NCI-H1930 (cell line): Measurements from ENCODE around the gene LMF1.

Experiments
- DNase-seq, 2 experiments: peaks; one replicate each; lab custom pipeline; 2025; lab: John Stamatoyannopoulos, UW

Gene LMF1

DNA sequence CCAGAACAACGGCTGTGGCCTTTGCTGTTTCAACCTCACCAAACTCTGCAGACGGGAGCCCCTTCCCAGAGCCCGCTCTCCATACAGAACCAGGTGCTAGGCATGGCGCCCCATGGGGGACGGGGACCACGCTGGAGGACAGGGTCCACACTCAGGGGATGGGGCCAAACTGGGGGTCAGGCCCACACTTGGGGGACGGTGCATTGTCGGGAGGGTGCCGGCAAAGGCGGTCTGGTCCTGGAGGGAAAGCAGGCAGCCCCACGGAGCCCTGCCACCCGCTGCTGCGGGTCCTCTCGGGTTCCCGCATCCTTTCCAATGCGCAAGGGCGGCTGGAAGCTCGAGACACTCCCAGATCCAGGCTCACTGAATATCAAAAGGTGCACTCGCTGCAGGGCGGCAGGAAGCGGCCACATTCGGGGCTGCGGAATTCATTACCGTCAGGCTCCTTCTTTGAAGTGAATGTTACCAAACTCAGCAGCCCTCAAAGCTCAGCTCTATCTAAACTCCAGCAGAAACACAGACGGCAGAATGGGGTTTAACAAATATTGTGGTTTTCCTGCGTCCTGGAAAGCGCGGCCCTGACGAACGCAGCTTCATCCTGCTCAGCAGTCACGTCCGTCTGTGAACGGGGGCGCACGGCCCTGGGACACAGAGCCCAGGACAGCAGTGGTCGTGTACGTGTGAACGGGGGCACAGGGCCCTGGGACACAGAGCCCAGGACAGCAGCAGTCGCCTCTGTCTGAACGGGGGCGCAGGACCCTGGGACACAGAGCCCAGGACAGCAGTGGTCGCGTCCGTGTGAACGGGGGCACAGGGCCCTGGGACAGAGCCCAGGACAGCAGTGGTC, 41.3 kb downstream of the LMF1 start:
- no peak for DNase-seq

DNA sequence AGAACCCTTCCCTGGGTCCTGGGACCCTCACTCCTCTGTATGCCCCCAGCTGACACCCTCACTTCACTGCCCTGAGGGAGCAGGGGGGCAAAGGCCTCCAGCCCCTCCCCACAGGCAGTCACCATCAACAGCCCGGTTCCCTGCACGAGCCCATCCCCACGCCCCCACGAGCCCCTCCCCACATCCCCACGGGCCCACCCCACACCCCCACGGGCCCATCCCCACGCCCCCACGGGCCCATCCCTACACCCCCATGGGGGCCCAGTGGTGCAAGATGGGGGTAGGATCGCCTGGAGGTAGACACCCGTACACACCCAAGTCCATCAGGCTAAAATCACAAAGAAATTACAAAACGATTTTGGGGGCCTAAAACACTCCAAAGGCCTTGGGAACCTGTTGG, 42.3 kb downstream of the LMF1 start:
- no peak for DNase-seq

DNA sequence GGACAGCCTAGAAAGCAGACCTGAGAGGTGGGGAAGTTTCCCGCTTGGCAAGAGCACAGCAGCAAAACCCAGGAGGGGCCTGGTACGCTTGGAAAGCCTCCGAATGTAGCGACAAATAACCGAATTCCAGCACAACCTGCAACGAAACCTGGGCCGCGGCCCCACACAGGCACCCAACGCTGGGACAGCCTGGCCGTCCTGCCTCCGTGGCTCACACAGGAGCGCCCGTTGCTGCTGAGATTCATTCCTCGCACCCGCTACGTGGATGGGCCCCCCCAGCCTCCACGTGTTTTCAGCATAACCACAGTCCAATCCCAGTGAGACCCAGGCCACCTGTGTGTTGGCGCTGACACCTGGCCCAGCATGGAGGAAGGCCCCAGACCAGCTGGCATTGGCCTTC, 42.9 kb downstream of the LMF1 start:
- DNase-seq, result no peak

DNA sequence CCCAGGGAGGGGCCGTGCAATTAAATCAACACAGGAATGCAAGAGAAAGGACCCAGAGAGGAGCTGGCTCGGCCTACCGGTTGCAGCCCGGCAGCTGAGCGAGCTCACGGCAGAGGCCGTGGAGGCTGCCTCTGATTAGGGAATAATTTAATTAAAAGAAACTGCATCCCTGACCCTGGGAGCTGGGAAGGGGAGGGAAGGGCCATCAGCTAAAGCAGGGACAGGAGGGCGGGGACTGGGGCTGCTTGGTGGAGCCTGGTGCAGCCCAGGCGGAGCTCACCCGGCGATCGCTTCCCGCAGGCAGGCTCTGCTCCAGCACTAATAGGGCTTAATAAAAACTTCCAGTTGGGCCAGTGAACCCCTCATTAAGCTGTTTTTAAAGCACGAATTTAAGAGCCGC, 43.4 kb downstream of the LMF1 start:
- DNase-seq, result no peak

DNA sequence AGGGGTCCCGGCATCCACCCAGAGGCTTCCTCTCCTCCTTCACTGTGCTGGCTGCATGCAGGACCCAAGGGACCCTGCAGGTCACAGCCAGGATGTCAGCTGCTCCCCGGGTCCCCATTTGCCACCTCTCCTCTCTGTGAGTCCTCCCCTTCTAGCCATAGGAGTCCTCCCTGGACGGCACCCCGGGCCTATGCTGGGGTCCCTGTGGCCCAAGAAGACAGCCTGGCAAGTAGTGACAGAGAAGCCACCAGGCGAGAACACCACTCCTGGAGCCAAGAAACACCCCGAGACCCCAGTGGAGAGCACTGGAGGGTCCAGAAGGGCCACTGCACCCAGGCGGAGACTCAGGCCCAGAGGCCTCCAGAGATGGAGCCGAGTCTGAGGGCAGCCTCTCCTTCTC, 44.1 kb downstream of the LMF1 start:
- DNase-seq, result no peak

DNA sequence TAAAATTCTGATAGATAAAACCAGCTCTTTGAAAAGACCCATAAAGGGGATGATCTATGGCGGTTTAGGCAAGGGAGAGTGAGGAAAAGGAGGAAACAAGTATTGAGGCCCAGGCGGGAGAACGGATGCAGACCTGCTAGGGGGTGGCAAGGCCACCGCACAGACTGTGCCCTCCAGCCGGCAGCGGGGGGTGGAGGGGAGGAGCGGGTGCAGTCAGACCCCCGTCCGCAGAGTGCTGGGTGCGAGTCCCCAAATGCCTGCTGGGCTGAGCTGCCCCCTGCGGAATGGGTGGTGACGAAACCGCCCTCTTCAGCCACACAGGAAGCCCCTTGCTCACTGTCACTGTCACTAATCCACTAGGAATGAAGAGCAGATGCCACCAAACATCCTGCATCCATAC, 46.0 kb downstream of the LMF1 start:
- DNase-seq, result no peak

DNA sequence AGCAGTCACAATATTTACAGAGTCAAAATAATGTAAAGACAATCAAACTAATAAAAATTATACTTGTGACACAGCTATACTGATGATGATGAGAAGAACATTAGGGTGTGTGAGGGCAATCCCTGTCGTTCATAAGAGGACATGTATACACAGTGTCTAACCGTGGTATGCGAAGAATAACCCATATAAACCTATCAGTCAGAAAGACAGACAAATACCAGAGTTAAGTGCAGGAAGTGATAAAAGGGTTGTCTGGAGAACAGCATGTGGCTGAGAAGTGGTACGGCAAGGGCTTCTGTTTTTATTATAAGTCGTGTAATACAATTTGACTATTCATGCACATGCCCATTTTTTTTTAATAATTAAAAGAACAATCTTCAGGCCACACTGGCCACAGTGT, 46.7 kb downstream of the LMF1 start:
- no peak for DNase-seq

DNA sequence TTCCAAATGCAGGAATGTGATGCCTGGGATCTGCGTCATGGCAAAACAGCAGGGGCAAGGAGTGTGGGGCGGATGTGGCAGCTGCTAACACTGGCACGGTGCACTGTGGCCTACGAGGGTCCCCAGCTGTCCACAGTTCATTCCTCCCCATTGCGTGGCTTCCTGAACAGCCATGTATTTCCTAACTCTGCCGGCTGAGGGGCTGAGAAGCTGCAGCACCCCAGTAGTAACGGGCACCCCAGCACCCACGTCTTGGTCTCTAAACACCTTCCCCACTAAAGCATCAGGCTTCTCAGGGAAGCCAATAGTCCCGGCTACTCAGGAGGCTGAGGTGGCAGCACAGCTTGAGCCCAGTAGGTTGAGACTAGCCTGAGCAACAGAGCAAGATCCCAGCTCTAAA, 47.6 kb downstream of the LMF1 start:
- no peak for DNase-seq

DNA sequence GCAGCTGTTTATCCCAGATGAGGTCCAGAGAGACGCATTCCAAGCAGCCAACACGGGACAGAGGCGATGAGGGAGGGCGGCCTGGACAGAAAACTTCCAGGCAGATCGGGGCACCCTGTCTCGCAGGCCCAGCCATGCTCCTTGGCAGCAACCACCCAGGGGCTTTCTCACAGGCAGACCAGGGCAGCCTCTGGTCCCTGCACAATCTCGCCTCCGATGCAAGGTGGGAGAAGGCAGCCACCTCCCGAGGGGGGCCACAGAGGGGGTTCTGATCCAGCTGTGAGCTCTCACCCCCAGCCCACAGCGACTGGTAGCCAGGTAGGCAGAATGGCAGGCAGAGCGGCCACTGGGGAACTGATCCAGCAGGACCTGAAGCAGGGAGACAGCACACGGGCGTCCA, 48.7 kb downstream of the LMF1 start:
- no peak for DNase-seq

DNA sequence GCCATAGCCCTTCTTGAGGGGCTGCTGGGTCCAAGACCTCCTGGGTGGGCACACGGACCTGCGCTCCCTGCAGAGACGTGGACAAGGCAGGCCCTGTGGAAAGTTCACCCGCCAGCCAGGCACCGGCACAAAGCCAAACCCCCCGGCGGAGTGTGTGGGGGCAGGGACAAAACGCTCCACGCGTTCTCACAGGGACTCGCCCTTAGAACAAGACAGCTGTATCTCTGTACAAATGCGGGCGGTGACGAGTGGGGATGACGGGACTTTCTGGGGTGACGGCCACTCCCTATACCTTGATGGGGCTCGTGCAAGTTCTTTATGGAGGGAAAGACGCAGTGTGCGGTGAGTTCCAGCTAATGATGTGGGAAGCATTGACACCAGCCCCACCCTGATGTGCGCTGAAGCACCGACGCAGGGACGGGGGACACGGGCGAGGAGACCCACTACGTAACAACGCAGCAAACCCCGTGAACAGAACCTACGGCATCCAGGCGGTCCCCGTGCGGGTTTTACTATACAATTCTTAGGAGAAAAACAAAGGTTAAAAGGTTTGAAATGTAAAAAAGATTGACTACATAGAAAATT, 49.4 kb downstream of the LMF1 start:
- no peak for DNase-seq

DNA sequence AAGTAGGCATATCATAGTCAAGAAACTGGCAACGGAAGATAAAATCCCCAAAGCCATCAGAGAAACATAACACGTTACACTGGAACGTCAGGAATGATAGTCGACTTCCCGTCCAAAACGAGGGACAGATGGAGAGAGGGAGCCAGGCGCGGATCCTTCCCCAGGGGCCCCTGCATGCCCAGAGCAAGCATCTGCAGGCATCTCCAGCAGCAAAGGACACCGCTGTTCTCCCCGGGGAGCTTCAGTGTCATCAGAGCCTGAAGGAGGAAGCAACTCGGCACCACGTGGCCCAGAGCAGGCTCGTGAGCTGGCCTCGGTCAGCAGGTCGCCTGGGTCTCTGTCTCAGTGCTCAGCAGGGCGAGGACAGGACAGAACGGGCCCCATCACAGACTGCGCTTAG, 50.1 kb downstream of the LMF1 start:
- DNase-seq, result no peak

DNA sequence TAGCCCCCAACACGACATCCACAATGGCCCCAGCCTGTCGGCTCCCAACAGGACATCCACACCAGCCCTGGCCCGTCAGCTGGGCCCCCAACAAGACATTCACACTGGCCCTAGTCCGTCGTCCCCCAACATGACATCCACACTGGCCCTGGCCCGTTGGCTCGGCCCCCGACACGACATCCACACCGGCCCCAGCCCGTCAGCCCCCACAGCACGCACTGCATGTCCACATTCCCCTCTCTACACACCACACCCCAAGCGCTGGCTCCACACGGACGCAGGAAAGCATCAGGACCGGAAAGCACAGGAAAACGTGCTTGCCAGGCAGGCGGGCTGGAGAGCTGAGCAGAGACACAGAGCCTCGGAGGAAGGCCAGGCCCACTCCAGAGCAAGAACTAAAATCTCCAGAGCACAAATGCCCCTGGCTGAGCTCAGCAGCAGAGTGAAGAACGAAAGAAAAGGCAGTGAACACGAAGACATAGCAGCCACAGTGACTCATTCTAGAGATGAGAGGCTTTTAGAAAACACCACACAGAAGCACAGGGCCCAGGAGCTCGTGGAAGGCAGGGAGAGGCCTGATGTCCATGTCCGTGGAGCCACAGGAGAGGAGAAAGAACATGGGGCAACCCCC, 50.6 kb downstream of the LMF1 start:
- DNase-seq, result no peak

DNA sequence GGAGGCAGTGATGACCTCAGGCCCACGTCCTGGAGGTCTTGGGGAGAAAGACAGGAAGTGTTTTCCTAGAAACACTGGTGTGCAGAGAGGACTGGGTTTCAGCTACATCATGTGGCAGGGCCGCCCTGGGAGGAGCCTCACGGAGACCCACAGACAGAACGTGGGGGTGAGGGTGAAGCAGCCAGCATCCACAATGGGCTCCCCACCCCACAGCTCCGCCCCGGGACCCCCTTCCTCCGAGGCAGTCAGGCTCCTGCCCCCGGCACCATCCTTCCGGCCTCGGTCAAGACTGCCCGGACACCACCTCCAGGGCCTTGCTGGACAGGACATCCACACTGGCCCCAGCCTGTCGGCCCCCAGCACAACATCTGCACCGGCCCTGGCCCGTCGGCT, 51.1 kb downstream of the LMF1 start:
- DNase-seq, result no peak

DNA sequence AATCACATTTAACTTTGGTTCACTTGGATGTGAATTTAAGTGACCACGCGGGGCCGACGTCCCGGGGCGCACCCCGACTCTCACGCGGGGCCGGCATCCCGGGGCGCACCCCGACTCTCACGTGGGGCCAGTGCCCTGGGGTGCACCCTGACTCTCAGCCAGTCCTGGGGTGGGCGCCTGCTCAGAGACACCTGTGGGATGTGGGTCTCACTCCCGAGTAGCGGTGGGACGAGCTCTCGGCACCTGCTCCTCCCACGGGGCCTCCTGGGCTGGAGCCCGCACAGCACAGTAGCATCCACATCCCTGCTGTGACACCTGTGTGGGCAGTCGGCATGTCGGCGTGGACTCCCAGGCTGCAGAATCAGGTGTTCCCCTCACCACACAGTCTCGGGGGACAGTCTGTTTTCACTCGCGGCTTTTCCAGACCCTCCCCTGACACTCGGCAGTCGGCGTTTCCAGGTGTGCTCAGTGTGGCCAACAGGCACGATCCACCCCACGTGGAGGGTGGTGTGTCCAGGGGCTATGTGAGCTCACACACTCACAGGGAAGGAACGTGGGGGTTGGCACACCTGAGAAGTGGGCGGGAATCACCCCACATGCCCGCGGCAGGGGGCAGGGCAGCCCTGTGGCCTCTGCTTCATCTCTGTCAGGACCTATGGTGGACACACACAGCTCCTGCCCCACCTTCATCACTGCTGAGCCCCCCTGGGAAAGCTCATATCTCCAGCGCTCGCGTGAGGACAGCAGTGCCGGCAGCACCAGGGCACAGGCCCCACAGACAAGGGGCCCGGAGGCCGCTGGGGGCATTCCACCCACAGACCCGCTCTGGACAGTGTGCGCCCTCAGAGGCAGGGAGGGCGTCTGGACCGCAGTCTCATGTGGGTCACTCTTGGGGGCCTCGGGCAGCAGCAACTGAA, 51.8 kb downstream of the LMF1 start:
- no peak for DNase-seq

DNA sequence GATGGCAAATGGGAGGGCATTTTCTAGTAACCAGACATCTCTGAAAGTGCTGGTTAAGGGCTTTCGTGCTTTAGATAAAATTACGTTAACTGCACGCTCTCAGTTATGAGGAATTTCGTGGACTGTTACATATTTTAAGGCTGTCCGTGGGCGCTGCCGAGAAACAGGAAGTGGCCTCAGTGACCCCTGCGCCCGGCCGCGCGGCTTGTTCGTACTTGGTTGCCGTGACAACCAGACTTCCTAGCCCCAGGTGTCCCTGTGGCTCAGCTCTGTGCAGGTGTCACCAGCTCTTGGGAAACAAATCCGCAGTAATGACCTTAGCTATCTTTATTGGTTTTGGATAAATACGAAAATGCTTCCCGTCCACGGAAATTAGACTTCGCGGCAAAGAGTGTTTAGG, 52.7 kb downstream of the LMF1 start:
- no peak for DNase-seq

DNA sequence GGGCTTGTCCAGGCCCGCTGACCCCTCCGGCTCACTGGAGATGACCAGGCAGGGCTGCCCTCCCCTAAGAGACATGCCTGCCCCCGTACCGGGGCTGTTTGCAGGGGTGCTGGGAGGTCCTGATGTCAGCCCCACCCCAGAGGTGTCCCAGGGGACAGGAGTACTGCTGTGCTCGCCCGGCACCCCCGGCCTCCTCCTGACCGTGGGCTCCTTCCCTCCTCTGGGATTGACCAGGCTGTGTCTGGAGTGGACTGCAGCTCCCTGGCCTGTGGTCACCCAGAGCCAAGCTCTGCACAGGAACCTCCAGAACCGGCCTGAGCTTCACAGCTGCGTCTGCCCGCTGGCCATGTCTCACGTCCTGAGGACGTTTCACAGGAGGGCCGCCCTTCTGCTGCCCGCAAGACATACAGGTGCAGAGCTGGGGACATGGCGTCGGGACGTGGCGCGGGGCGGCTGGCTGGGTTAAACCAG, 53.2 kb downstream of the LMF1 start:
- no peak for DNase-seq

DNA sequence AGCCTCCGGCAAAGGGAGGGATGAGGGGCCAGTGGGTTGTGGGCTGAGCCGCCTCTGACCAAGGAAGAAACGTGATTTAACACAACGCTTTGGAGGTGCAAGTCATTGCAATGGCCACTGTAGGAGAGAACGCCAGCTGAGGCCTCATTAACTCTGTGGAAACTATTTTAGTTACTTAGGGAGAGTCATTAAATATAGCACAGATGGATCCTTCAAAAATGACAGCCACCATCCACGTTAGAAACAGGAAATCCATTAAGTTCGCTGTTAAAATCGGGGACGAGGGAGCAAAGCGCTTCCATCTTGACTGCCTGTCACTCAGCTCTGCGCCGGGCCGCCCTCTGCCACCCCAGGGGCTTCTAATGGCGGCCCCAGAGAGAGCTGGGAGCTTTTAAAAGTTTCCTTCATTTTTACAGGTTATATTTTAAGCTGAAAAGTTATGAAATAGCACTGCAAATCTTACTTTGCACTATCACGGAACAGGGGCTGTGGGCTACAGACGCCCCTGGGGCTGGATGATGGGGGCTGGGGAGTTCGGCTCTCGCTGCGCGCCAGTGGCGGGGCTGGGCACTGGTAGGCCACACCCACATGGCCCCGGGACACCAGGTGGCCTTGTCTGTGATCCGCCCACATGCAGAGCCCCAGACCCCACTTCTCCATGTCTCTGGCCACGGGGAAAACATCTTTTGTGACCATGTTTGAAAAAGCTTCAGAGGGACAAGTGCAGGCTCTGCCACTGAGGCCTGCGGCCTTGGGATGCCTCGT, 54.6 kb downstream of the LMF1 start:
- DNase-seq, result no peak

DNA sequence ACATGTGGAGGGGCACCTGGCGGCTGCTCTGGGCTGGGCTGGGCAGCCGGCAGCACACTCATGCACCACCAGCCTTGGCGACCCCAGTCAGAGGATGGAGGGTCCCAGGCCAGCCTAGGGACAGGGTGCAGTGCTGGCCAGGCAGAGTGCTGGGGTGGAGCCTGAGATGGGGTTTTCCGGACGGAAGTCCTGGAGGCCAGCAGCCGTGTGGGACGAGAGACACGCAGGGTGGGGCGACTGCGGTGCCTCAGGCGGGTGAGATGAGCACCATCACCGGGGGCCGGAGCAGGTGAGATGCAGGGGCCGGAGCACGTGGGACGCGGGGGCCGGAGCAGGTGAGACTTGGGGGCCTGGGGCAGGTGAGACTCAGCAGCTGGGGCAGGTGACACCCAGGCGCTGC, 55.2 kb downstream of the LMF1 start:
- no peak for DNase-seq

DNA sequence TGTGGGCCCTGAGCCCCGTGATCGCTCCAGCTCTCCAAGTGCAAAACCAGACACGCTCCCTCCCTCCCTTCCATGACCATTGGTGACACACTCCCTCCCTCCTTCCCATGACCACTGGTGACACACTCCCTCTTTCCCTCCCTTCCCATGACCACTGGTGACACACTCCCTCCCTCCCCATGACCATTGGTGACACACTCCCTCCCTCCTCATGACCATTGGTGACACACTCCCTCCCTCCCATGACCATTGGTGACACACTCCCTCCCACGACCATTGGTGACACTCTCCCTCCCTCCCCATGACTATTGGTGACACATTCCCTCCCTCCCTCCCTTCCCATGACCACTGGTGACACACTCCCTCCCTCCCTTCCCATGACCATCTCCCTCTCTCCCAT, 56.3 kb downstream of the LMF1 start:
- no peak for DNase-seq

DNA sequence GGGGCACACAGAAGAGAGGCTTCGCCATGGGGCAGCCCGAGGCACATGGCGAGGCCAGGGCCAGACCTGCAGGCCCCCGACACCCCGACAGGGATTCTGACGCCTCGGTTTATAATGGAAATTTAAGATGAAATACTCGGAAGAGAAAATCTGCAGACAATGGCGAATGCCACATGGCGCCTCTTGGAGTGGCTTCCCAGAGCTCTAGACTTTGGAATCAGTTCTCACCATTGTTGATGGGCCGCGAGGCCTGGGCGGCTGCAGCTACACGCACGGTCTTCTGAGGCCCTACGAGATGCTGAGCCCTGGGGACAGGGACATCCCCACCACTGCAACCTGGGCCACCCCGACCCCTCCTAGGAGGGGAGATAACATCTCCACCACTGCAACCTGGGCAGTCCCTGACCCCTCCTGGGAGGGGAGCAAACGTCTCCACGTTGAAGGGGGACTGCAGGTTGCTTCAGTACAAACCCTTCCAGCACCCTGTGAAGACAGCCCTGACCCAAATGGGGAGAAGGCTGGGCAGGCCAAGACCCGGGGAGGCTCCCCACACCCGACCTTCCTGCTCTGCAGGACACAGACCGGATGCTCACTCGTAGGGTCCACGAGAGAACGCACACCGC, 56.9 kb downstream of the LMF1 start:
- DNase-seq, result no peak
